Renal cortex interstitium (tissue), 11 donors: ENCODE results near the gene FRAS1. TPM values are rescaled to one million over a fixed set of nuclear protein-coding genes. Genes with fewer than 3 reads are reported as not detected.
A peak's percentile ranks its signal among the peaks of the same experiment; 100 is the strongest.
"Not testable (repeated sequence)": the region's sequence is repeated elsewhere in the genome, so short reads cannot be mapped to it uniquely, and the experiment has no call there.

Experiments
- DNase-seq, 11 donors: peaks; one replicate each; pipeline ENCODE4 v3.0.0-alpha.2; 2013; ENCODE audit warnings: low read depth in 9 of 11, low spot score in 4 of 11; ENCODE audit errors: extremely low read depth in 1 of 11
- polyA plus RNA-seq, 3 donors: library from polyadenylated mRNA; unstranded; fragments of 120-200 nt; gene quantifications; one replicate each; pipeline ENCODE4 v1.2.1, GENCODE V29; 2013; ENCODE audit not compliant: insufficient read length in 3 of 3

FRAS1 gene
- polyA plus RNA-seq, 3 donors, result 79.1 to 92.9 (median 84.9) TPM

DNA sequence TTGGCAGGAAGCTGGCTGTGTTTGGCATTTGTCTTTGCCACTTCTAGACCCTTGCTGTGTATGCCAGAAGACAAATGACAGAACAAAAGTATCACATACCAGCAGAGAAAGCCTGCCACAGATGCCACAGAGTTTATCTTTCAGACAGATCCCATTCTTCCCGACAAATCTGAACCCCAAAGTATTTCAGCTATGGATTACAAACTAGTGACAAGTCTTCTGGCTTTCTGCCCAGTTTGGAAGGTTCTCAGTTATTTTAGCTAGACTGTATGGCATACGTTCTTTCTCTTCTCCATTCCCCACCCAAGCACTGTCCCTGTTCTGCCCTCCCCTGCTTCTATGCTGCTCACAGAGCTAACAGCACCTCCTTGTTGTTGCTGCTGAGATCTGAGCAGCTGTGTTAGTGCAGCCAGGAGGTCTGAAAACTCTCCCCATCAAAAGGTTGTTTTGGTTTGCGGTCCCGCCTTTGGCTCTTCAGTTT is 236.7 kb downstream of the FRAS1 start:
- no peak for DNase-seq

DNA sequence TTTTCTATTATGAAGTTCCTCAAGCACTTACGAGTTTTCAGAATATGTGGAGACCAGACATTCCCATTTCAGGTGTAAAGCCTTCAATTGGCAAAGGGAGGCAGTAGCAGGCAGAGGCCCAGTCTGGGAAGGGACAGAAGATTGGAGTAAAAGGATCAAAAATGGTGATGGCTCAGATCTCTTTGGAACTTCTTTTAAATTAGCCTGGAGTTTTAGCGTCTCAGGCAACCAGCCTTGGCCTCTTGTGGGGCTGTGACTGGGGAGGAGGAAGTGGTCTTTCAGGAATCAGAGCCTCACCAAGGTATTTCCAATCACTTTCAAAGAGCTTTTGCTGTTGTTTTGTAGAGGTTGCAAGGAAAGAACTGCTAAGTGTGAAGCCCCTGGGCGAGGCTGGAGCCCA is 239.1 kb downstream of the FRAS1 start:
- no peak for DNase-seq

DNA sequence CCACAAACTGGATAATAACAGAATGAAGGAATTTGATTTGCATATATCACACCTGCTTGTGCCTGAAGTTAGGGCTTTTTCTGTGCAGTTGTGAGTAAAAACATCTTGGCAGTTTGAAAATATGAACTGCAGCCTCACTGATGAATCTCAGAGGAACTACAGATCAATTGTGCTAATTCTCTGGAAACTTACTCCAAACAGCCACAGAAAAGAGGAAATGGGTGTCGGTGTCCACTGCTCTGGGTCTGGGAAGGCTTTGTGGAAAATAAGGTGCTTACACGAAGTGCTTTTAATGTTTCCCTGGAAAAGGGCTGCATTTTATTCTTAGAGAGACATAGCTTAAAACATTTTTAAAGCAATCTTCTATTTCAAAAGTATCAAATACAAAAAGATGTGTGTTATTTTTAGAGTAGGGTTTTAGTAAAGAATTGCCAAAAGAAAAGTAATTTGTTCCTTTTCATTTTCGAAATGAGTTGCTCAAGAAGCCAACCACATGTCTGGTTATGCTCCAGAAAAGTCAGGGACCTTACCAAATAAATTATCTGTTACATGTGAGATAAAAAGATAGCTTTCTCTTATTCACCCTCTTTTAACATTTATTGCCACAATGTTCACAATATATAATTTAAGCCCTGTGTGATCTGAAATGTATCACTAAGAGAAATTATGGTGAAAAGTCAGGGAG is 240.1 kb downstream of the FRAS1 start:
- DNase-seq, result no peak

DNA sequence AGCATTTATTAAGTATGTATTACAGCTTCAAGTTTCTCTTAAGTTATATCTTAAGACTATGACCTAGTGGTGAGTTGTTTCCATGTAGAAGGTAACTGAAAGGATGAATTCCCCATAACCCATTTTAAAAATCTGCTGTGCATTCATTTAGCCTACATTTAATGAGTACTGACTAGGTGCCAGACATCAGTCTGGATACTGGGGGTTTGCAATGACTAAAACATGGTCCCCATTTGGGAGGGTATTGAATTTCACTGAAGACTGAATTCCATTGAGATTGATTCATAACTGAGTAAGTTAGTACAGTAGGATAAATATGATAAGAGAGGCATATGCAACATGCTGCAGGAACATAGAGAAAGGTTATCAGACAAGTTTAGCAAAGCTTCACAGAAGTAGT is 241.5 kb downstream of the FRAS1 start:
- no peak for DNase-seq

DNA sequence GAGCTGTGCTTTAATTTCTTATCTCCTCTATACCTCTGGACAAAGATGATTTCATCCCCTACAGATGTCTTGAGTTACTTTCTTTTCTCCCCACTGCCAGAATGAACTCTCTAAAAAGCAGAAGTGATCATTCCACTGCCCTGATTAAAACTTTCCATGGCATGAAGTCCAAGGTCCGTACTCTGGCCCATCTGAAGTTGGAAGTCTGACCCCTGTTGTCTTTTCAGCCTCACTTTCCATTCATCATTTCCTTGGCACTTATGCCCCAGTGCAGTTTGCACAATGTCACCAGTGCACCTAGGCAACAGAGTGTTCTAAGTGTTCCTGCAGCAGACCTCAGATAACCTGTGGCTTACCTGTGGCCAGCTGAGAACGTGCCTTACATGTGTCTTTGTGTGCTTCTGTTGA is 242.4 kb downstream of the FRAS1 start:
- no peak for DNase-seq

DNA sequence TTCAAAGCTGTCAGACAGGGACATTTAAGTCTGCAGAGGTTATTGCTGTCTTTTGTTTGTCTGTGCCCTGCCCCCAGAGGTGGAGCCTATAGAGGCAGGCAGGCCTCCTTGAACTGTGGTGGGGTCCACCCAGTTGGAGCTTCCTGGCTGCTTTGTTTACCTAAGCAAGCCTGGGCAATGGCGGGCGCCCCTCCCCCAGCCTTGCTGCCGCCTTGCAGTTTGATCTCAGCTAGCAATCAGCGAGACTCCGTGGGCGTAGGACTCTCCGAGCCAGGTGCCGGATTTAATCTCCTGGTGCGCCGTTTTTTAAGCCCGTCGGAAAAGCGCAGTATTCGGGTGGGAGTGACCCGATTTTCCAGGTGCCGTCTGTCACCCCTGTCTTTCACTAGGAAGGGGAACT is 250.1 kb downstream of the FRAS1 start:
- DNase-seq, result not testable (repeated sequence)

DNA sequence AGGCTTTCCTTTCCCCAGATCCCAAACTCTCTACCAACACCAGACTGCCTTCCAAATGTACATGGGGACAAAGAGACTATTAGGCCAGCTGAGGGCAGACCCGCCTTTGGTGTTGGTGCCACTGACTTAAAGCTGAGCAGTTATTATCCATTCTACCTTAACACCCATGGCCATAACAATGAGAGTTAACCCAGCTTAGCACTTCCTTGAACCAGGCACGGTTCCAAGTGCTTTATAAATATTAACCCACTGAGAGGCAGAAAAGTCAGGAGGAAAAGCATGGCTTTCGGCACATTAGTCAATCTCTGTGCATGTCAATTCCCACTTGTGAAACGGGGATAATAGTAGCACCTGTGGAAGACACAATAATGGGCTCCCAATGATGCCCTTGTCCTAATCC is 251.4 kb downstream of the FRAS1 start:
- DNase-seq, result no peak

DNA sequence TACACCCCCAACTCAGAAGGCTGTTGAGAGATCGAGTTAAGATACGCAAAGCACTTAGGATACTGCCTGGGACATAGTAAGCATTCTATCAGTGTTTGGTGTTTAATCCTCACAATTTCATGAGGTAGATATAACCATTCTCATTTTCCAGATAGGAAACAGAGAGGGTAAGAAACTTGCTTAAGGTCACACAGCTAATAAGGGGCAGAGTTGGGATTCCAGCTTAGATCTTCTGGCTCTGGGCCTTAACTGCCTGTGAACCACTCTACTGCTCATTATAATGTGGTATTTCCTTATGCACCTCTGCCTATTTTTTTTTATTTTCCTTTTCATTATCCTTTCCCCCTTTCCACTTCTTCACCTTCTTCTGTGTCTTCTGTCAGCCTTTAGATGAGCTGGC is 252.2 kb downstream of the FRAS1 start:
- no peak for DNase-seq

DNA sequence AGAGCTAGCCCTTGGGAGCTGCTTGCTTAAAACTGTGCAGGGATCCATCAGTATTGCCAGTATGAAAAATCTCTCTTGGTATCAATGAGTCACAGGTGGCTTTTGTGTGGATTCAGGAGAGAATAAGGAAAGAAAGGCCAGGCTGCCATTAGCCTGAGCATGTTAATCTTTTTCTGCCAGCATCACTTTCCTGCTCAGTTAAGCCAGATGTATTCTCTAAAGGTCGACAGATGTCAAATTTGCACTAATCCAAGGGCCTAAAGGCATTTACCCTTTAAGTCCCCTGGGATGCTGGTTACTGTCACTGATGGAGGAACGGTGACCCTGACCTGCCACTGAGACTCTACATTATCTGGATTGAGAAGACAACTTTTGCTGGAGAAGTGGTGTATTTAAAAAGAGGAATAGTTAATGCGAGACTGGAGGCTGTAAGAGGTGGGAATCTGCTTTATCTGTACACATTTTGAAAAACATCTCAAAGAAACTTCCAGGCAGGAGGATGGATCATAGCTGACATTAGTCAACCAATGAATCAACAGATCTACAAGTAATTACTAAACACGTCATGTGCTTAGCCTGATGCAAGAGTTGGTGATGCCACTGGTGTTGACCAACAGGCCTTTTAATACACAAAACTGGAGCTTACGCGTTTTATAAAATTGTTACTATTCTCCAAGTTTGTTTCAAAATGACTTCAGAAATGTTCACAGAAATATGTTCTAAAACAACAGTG is 253.1 kb downstream of the FRAS1 start:
- DNase-seq, result no peak

DNA sequence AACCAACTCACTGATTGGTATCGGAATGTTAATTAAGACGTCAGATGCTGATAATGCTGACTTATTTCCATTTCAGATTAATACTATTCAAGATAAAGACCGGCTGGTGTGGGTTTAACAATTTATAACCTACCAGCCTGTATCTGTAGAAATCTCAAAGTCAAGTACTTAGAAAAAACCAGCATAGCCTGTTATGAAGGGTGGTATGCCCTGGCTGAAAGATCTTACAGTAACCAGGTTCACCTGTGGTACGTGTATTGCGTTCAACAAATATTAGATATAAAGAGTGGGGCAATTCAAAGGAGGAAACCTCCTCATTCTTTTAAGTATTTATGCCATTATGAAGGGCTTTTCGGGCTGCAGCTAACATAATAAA is 253.6 kb downstream of the FRAS1 start:
- DNase-seq, result peak in 1 of 11 donors; percentile 31

DNA sequence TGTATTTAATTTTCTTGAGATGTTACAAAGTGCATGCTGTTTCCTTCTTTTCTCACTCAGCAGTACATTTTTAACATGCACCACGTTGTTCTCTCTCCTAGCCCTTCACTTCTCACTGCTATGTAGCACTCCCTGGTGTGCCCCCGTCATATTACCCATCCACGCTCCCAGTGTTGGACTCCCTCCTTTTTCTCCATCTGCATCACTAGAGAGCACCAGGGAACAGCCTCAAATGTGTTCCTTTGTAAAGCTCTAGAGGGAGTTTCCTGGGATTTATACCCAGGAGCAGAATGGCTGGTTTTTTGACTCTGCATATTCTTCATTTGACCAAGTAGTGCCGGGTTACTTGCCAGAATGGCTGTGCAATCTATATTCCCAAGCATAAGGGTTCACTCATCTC is 254.2 kb downstream of the FRAS1 start:
- no peak for DNase-seq

DNA sequence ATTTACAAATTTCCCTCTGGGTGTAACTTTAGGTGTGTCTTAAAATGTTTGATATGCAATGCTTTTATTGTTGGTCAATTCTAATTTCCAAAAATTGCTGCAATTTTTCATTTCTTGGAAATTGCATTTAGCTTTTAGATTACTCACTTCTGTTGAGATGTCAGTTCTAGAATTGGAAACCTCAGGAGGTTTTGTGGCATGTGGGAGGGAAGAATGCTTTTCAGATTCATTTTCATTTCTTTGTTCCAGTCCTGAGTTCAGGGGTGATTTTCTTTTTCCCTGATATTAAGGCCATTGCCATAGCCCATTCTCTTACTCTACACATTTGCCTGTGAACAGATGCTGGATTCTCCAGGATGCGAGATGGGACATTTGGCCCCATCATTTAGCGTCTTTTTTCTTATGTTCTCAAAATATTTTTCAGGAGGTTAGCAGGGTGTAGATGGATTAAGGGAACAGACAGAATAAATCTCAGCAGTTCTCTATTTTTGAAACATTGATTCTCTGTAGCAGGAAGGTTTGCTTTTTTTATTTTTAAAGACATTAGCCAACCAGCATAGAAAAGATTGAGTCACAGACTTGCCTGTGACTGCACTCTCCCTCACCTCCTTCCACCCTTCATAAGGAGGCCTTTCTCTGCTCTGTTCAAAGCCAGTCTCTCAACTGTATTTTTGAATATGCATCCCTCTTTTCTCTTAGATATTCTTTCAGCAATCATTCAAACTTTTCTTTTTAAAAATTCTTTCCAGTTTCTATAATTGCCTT is 256.0 kb downstream of the FRAS1 start:
- no peak for DNase-seq

DNA sequence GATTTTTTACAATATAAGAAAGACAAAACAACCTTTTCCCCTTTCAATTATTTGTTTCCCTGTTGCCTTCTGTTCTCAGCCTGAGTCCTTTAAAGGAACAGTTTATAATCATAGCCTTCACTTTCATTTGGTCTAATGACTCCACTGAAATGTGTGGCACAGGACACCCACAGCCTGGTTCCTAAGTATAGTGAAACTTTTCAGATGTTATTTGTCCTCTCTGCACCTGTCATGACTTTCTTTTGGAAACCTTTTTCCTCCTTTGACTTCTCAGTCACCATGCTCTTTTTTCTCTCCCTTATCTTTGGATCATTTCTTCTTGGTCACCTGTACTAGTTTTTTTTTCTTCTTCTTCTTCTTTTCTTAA is 256.6 kb downstream of the FRAS1 start:
- no peak for DNase-seq

DNA sequence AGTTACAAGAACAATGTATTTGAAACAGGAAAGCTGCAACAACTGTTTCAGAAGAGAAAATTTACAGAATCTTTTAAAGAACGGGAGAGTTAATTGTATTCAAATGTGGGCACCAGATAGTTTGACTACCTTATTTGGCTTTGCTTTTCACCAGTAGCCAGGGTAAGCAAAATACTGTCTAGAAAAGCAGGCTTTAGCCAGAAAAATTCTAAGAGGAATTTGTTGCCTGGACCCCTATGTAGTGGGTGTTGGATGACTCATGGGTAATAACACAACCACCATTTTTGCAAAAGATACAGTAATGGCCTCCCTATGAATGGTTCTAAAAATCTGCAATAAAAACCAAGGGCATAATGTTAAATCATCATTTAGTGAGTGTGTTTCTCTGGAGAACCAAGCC is 261.0 kb downstream of the FRAS1 start:
- DNase-seq, result no peak

DNA sequence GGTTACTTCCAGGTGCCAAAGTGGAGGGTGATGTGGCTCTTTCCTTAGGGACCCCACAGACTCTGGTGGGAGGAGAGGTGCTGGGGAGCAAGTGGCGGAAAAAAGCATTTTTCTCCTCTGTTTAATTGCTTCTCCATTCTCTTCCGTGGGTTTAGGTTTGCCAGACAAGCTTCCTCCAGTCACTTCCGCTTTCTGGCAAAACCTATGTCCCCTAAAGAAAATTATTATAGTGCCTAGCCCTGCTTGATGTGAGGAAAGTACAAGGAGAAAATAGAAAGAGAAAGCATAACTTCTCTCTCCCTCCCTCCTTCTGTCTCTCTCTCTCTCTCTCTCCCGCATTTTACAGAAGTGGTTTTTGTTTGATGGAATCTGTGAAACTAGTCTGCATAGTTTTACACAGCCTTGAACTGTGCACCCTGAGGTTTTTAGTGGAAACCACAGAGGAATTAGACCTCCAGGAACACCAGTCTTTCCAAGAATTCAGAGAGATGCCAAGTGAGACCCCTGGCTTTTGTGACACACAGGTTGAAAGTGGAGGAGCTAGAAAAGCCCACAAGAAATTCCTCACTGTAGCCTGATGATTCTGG is 263.3 kb downstream of the FRAS1 start:
- no peak for DNase-seq

DNA sequence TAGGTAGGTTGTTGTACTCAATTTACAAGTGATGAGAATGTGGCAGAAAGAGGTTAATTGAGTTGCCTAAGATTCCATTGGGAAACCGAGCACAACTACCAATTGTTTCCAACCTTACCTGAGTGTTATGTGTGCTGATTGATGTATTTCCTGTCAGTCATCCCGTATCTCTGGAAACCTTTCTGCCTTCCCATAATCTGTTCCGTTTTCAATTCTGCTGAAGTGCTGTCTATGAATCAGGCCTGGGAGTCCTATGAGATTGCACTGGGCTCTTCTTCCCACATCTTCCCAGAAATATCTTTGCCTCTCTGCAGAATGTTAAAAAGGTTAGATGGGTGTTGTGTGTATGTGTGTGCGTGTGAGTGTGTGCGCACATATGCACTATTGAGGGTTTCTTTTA is 264.9 kb downstream of the FRAS1 start:
- DNase-seq, result no peak

DNA sequence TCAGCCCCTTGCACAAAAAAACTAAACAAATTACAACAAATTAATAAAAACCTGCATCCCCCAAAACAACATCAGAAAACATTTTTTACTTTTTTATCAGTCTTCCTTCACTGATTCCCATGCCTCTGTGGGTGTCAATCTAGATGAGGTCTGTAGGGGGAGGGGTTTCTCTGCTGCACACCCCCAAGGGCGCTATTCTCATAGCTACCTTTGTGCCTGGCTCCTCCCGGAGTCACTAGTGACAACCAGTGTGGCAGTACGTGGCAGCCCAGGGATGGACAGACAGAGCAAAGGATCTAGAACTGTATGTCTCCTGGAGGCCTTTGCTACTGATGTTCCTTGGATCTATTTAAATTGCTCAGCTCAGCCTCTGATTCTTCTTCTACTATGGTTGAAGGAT is 266.3 kb downstream of the FRAS1 start:
- no peak for DNase-seq

DNA sequence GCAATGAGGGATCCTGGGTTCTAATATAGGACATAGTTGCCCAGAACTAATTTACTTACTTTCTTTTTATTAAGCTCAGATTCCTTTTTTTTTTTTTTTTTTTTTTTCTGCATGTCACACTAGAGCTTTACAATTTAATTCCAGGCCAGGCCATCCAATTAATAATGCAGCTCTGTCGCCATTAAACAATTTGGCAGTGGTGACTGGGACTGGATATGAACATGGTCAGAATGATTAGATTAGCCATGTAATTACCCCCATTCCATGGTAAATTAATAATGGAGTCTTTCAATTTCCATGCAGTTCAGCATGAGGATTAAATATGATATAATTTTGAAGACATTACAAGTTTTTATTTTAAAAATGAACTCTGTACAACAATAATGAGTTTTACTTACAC is 267.5 kb downstream of the FRAS1 start:
- DNase-seq, result no peak

DNA sequence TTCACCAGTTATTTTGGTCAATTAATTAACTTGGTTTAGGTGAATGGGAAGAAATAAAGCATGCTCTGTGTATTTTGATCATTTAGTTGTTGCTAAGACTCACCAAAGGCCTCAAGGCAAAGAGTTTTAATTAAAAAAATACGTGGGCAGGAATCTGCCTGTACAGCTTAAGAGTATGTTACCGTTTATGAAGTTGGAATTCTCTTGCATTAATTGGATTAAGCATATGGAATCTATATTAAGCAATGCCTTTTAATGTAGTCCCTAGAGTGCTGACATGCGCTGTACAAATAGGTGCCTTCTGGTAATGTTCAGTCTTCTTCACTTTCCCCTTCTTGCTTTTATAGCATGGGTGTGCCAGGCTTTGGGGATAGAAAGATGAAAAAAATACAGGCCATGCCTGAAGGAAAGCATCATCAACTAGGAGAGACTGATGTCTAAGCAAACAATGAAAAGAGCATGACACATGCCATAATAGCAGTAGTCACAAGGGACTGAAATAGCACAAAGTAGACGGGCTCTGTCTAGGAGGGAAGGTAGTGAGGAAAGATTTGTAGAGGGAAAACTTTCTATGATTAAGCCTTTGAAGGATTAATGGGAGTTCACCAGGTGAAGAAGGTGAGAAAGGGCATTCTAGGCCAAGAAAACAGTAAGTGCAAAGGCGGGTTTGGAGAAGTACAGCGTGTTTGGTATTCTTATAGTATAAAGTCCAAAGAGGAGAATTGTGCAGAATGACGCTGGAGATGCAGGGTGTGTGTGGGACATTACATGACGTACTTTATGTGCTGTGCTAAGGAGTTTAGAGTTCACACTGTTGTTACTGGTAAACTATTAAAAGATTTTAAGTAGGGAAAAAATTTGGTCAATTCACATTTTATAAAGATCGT is 268.4 kb downstream of the FRAS1 start:
- DNase-seq, result no peak
